Peyer's patch (tissue), 4 donors: ENCODE results near the gene FNIP2.

Experiments used
- CTCF ChIP-seq, 6 experiments: fragments of 450-650 bp in 4 of 6; fragments of 200-600 bp in 2 of 6; sonication (generic) in 1 of 6; IDR thresholded peaks; one replicate each; pipeline ENCODE4 v1.5.1; 2017 to 2019; ENCODE audit warnings: antibody characterized with exemption in 6 of 6, mild to moderate bottlenecking in 3 of 6, moderate library complexity in 1 of 6
- POLR2A ChIP-seq, 2 donors: fragments of 450-650 bp; IDR thresholded peaks; one replicate each; pipeline ENCODE4 v1.5.1; 2017; ENCODE audit warnings: antibody characterized with exemption in 2 of 2, mild to moderate bottlenecking in 2 of 2, moderate library complexity in 2 of 2

GRCh38 chr4:158884280-158884679, 115.5 kb downstream of the FNIP2 start:
- TF ChIP-seq CTCF (IDR thresholded peaks at IDR 0.05) (no peak), POLR2A (IDR thresholded peaks at IDR 0.05) (no peak)
